GM12875 (cell line): Measurements from ENCODE around the gene RNU5B-1.

Experiments
- H3K4me3 ChIP-seq: one replicate; pipeline ENCODE4 v1.5.1; 2011; ENCODE audit warnings: low read depth, low read length, control low read depth
- TF ChIP-seq, protein P1 (sequence below): IDR thresholded peaks from 2 replicates; pipeline ENCODE4 v1.5.1; 2011; ENCODE audit warnings: low read depth, mild to moderate bottlenecking, control low read depth, inconsistent platforms, low read length, moderate library complexity, borderline replicate concordance; ENCODE audit not compliant: insufficient read depth

The RNU5B-1 gene

DNA sequence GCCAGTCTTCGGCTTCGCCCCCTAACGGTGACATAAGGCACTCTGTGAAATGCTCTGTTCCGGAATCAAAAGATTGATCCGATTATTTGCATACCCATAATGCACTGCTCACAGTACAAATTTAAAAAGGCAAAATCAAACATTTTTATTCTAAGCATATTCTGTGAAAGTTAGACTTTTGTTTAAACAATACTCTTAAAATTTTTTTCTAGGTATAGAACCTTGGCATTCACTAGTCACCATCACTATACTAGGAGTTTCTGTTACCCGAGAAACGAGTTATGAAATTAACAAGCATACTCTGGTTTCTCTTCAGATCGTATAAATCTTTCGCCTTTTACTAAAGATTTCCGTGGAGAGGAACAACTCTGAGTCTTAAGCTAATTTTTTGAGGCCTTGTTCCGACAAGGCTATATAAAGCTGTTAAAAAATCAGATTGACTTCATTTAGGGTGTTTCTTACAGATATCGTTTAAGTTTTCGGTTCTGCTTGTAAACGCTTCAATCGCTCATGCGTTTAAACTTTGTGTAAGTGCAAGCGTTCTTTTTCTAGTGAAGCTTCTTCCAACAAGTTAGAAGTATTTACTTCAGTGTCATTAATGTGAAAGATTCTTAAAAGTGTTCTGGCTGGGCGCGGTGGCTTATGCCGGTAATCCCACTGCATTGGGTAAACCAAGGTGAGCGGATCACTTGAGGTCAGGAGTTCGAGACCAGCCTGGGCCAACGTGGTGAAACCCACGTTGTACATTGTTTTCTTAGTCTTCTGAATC, at the start of gene RNU5B-1:
Gene RNU5B-1, plus strand, starts transcription at position 297 of the 769 bp plus-strand sequence.
- H3K4me3 ChIP-seq: peak within 1 kb of the TSS; percentile 55
- TF ChIP-seq, protein P1, sequence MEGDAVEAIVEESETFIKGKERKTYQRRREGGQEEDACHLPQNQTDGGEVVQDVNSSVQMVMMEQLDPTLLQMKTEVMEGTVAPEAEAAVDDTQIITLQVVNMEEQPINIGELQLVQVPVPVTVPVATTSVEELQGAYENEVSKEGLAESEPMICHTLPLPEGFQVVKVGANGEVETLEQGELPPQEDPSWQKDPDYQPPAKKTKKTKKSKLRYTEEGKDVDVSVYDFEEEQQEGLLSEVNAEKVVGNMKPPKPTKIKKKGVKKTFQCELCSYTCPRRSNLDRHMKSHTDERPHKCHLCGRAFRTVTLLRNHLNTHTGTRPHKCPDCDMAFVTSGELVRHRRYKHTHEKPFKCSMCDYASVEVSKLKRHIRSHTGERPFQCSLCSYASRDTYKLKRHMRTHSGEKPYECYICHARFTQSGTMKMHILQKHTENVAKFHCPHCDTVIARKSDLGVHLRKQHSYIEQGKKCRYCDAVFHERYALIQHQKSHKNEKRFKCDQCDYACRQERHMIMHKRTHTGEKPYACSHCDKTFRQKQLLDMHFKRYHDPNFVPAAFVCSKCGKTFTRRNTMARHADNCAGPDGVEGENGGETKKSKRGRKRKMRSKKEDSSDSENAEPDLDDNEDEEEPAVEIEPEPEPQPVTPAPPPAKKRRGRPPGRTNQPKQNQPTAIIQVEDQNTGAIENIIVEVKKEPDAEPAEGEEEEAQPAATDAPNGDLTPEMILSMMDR: peak; percentile 78; the same call in 1 of the 2 replicates

DNA sequence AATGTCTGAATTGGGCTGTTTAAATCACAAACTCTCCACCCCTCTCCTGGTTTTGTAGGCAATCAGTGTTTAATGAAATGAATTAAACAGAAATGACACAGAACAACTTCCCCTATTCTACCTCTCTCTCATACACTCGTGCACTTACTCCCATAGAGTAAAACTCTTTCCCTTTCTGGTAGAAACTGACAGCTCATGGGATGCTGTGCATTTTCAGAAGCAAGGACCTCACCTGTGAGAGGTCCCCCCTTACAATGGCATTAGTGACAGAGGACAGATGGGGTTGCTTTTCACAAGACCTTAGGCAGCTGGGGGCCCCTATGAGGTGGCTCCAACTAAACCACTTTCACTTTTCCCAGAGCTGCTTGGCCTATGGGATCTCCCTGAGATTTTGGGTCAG, 49.7 kb upstream of the RNU5B-1 start:
- TF ChIP-seq, protein P1: no peak
- H3K4me3 ChIP-seq: no peak overlapping the region

DNA sequence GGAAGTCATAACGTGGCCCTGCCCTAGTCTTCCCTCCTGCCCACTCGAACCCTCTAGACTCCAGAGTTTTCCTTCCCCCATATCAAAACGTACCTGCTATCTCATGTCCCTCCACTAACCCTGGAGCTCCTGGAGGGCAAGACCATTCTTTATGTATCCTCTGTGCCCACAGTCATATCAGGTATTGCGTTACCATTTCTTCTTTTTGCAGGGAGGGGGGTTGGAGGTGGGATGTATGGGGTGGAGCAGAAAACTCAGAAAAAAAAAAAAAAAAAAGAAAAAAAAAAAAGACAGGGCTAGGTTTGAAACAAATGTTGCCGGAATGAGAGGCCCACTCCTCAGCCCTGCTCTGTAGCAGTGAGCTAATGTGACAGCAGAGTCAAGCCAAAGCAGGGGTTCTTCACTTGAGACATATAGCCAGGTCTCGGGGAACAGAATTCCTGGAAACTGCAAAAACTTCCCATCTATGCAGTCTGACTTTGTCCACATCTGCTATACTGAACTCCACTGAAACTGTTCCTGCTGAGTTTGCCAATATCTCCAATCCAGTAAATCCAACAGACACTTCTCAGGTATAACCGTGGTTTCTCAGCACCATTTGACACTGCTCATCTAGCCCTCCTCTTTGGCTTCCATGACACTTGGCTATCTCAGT, 48.9 kb upstream of the RNU5B-1 start:
- TF ChIP-seq, protein P1: no peak
- H3K4me3 ChIP-seq: no peak overlapping the region

DNA sequence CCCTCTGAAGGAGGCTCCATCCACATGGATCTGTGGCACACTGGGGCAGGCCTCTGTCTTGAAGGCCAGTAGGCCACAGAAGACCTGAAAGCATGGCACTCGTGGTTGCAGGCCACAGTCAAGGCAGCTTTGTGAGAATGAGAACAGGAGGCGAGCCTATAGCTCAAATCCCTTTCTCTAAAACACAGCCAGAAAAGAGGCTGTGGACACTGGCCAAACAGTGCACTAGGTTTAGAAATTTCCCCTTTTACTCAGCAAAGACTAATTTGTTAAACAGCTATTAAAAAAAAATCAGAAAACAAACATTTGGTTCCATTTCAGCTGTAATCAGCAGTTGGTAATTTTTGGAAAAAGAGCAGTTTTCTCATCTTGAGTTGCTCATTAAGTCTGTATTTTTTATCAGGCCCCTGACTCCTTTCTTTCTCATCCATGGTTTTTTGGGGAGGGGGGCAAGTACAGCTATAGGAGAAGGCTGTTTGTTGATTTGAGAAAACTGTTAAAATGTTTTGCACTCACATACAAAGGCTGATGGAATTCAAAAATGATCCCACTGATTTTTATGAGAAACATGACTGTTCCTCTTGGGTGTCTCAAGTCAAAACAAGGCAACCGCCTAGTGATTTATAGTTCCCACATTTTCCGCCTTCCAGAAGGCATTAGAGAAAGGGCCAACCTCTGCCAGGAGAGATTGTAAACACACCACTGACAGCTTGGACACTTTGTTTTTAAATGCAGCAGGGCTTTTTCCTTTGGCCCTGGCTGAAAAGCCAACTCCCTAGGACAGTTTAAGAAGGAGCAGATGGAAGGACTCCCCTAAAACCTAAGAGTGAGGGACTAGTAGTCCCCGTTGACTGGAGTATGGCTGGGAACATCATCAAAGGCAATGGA, 45.9 kb upstream of the RNU5B-1 start:
- TF ChIP-seq, protein P1: no peak
- no peak overlapping the region for H3K4me3 ChIP-seq

DNA sequence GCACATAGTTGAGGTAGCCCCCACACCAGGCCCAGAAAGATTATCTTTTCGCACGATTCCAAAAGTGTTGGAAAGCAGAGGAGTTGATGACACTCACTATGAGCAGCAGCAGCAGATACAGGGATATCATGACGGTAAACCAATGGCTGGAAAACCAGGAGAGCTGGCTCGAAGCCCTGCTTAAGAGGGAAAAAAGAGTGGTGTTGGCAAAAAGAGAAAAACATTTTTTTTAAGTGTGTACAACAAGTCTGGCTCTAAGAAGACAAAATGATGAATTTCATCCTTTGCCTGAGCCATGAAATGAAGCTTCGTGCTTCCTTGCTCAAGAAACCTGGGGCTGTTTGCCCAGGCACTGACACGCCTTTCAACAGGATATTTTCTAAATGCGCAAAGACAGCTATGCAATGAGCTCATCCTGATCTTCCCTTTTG, 45.1 kb upstream of the RNU5B-1 start:
- TF ChIP-seq, protein P1: no peak
- no peak overlapping the region for H3K4me3 ChIP-seq

DNA sequence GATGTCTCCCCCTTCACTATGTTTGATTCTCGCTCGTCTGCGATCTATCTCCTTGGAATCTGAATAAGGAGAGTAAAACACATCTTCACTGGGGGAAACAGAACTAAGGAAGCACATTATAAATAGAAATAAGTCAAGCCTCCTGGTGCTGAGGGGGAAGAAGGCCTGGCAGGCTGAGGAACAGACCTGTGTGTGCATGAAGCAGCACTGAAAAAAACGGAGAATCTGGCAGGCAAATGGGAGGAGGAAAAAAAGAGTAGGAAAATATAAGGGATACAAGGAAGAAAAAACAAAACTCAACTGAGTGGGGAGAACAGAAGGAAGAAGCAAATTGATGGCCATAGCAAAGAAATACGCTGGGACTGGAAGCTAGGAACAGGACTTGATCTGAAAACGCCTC, 43.5 kb upstream of the RNU5B-1 start:
- TF ChIP-seq, protein P1: no peak
- no peak overlapping the region for H3K4me3 ChIP-seq
